GM12878 (cell line): ENCODE results near the gene OR2J1. TPM values are rescaled to one million over a fixed set of nuclear protein-coding genes. Genes with fewer than 3 reads are reported as not detected.

ENCODE experiments used
- ATAC-seq: fragments of 200-7000 bp; cut with Tn5 transposase; 3 replicates; pipeline ENCODE4 v1.9.1; 2020; ENCODE audit warnings: mild to moderate bottlenecking, moderate library complexity
- BruUV-seq: library from RNA; stranded (reverse); fragments of 400-500 nt; replicated peaks from 2 replicates; lab custom pipeline; 2021; lab: Mats Ljungman, UMichigan
- CTCF ChIA-PET: fragments of 300-600 bp; sonication (Branson Sonifier 250); formaldehyde crosslinking; extraction: SDS; loops from one replicate; lab custom pipeline; 2021; ENCODE audit warnings: inconsistent platforms; lab: Yijun Ruan, JAX
- POLR2A ChIA-PET: fragments of 350-600 bp; formaldehyde crosslinking; extraction: SDS; loops from one replicate; lab custom pipeline; 2021; ENCODE audit warnings: inconsistent platforms; lab: Charles Lee
- RAD21 ChIA-PET: fragments of 300-600 bp; sonication (Branson Sonifier 250); formaldehyde crosslinking; loops from one replicate; lab custom pipeline; 2023; ENCODE audit warnings: antibody characterized with exemption; ENCODE audit not compliant: unreplicated experiment; lab: Charles Lee
- SMC1A ChIA-PET: fragments of 300-600 bp; sonication (Branson Sonifier 250); formaldehyde crosslinking; loops from one replicate; lab custom pipeline; 2023; ENCODE audit not compliant: unreplicated experiment, uncharacterized antibody; lab: Charles Lee
- DNase-seq: peaks from one replicate; pipeline ENCODE4 v3.0.0-alpha.2; 2011; ENCODE audit warnings: low read depth, low spot score
- FAIRE-seq: peaks from 3 replicates; lab custom pipeline; 2011; peaks lifted over from hg19 to GRCh38; lab: Jason Lieb, UNC
- H2AFZ ChIP-seq: 2 replicates; pipeline ENCODE4 v1.6.0; 2011; ENCODE audit warnings: low read depth, low read length, control low read depth; ENCODE audit not compliant: control insufficient read depth
- H3K27ac ChIP-seq: 2 replicates; pipeline ENCODE4 v1.5.1; 2011; ENCODE audit warnings: control low read depth; ENCODE audit not compliant: control insufficient read depth, insufficient read depth
- H3K27me3 ChIP-seq, 2 experiments: replicated peaks in 1 of 2; 2 replicates each; pipeline versions ENCODE4 v1.6.0 to v1.6.1; 2011; ENCODE audit warnings: low read length in 1 of 2; ENCODE audit not compliant: control insufficient read depth in 2 of 2, insufficient read depth in 2 of 2
- H3K36me3 ChIP-seq, 2 experiments: 2 replicates each; pipeline ENCODE4 v1.5.1; 2011; ENCODE audit warnings: low read length in 1 of 2; ENCODE audit not compliant: control insufficient read depth in 2 of 2, insufficient read depth in 2 of 2
- H3K4me1 ChIP-seq: 2 replicates; pipeline ENCODE4 v1.6.1; 2011; ENCODE audit warnings: mild to moderate bottlenecking, low read length, moderate library complexity, mixed read lengths; ENCODE audit not compliant: control insufficient read depth, insufficient read depth
- H3K4me2 ChIP-seq: 2 replicates; pipeline ENCODE4 v1.6.0; 2011; ENCODE audit warnings: control low read depth; ENCODE audit not compliant: control insufficient read depth, insufficient read depth
- H3K4me3 ChIP-seq: fragments of 200-600 bp; sonication (generic); 2 replicates; pipeline ENCODE4 v1.5.1; 2016
- H3K79me2 ChIP-seq: 2 replicates; pipeline ENCODE4 v1.6.0; 2011; ENCODE audit warnings: low read length; ENCODE audit not compliant: control insufficient read depth, insufficient read depth
- H3K9ac ChIP-seq: 2 replicates; pipeline ENCODE4 v1.8.0; 2011; ENCODE audit warnings: low read length, control low read depth, mixed read lengths; ENCODE audit not compliant: control insufficient read depth, insufficient read depth
- H3K9me3 ChIP-seq: replicated peaks from 3 replicates; pipeline ENCODE4 v1.5.1; 2011; ENCODE audit warnings: mild to moderate bottlenecking, low read length; ENCODE audit not compliant: control insufficient read depth, insufficient read depth
- H4K20me1 ChIP-seq: 2 replicates; pipeline ENCODE4 v1.6.0; 2011; ENCODE audit not compliant: control insufficient read depth, insufficient read depth
- CBFB ChIP-seq: IDR thresholded peaks from 2 replicates; pipeline ENCODE4 v1.6.1; 2016; ENCODE audit warnings: antibody characterized with exemption, low read depth
- FOXK2 ChIP-seq: fragments of 450-650 bp; IDR thresholded peaks from 2 replicates; pipeline ENCODE4 v1.6.1; 2017; ENCODE audit warnings: mild to moderate bottlenecking, moderate library complexity
- IRF4 ChIP-seq: IDR thresholded peaks from 2 replicates; pipeline ENCODE4 v1.6.1; 2011; ENCODE audit warnings: low read depth, low read length
- MTA3 ChIP-seq: IDR thresholded peaks from 2 replicates; pipeline ENCODE4 v1.6.1; 2012; ENCODE audit warnings: low read length, inconsistent platforms, borderline replicate concordance
- RBBP5 ChIP-seq: fragments of 200-600 bp; sonication (generic); conservative IDR thresholded peaks from 2 replicates; pipeline ENCODE4 v1.6.1; 2016
- YBX1 ChIP-seq: fragments of 450-650 bp; IDR thresholded peaks from 2 replicates; pipeline ENCODE4 v1.6.1; 2016; ENCODE audit warnings: antibody characterized with exemption
- ZBTB40 ChIP-seq: fragments of 450-650 bp; IDR thresholded peaks from 2 replicates; pipeline ENCODE4 v1.6.1; 2016; ENCODE audit warnings: mild to moderate bottlenecking, moderate library complexity, borderline replicate concordance
- WGBS: methylation state at CpG from one replicate; pipeline ENCODE4 v1.1.6; 2016; ENCODE audit warnings: low lambda C conversion rate; ENCODE audit not compliant: insufficient replicate concordance, insufficient coverage; ENCODE audit errors: missing lambda C conversion rate; 5-methylcytosine and 5-hydroxymethylcytosine counted together
- in situ Hi-C: fragments of 300-500 bp; cut with MboI; formaldehyde crosslinking; loops from 9 replicates; pipeline ENCODE4 v1.14.3; 2018; ENCODE audit warnings: mixed read lengths
- intact Hi-C: fragments of 100-400 bp; cut with micrococcal nuclease; formaldehyde crosslinking; loops from one replicate; pipeline ENCODE4 v1.14.2; 2022; ENCODE audit not compliant: unreplicated experiment
- polyA plus RNA-seq, 11 experiments: library from polyadenylated mRNA; depleted of rRNA in 4 of 11; unstranded in 6 of 11; stranded (reverse) in 5 of 11; fragments of >200 nt; fragmentation: Nextera tagmentation in 4 of 11; fragmentation: Illumina TruSeq in 1 of 11; extraction: Ambion mirVana in 4 of 11; extraction: Trizol in 1 of 11; gene quantifications; 1 replicate in 1 of 11; 2 replicates in 10 of 11; pipeline versions ENCODE4 v1.2.1 to v1.2.3, GENCODE V29; 2011 to 2016; ENCODE audit warnings: inconsistent platforms in 2 of 11, missing spikeins in 2 of 11, low read depth in 1 of 11
- total RNA-seq, 4 experiments: library from RNA; depleted of rRNA in 3 of 4; stranded (reverse); fragments of >200 nt in 3 of 4; fragmentation: Illumina TruSeq in 1 of 4; extraction: Trizol in 1 of 4; gene quantifications; 2 replicates each; pipeline versions ENCODE4 v1.2.1 to v1.2.3, GENCODE V29; 2013 to 2021
- TF ChIP-seq, protein P1 (sequence below): fragments of 450-650 bp; IDR thresholded peaks from 2 replicates; pipeline ENCODE4 v1.6.1; 2017; ENCODE audit warnings: mild to moderate bottlenecking, low read depth, inconsistent platforms; ENCODE audit not compliant: poor library complexity, severe bottlenecking
- TF ChIP-seq, protein P2 (sequence below): fragments of 450-650 bp; formaldehyde crosslinking; IDR thresholded peaks from 2 replicates; pipeline ENCODE4 v1.4.0; 2020; ENCODE audit warnings: mild to moderate bottlenecking, moderate library complexity
- TF ChIP-seq, protein P3 (sequence below): fragments of 450-650 bp; IDR thresholded peaks from 2 replicates; pipeline ENCODE4 v1.6.1; 2016; ENCODE audit warnings: mild to moderate bottlenecking

The OR2J1 gene
- total and polyA plus RNA-seq, 10 of the 15 experiments (the other 5 are each of a cell fraction or from before 2014, with no cell fraction given), result not detected

- TF ChIP-seq ZBTB40, result no peak
- no peak for TF ChIP-seq CBFB
- no peak for TF ChIP-seq IRF4
- TF ChIP-seq FOXK2, result no peak
Measured at GRCh38 chr6:29130644-29131043, 31.4 kb downstream of the OR2J1 start (continued).

GRCh38 chr6:29131691-29132090 lies 32.4 kb downstream of the OR2J1 start:
- 0% methylated on average over 2 of the region's 2 CpGs for whole genome bisulfite sequencing
- H3K9ac ChIP-seq, result no peak overlapping the region
- in situ Hi-C loops (no loop called here), intact Hi-C loops (no loop called here)
- H3K4me1 ChIP-seq, result no peaks in the 10 kb centered on the region
- SMC1A ChIA-PET, result no interaction called here
- H3K27me3 ChIP-seq, result peaks cover 0 to 3% of the 10 kb centered on the region in 2 experiments; a peak in 1 of 4 replicates
- no TSS peak for BruUV-seq
- POLR2A ChIA-PET, result no interaction called here
- no peak for ATAC-seq
- H3K27ac ChIP-seq, result no peak overlapping the region
- RAD21 ChIA-PET, result interaction anchor here (0.6 kb wide), 1 partner anchor 64 kb away, joined by 3 read pairs; no protein-coding TSS in a partner anchor
- no peak overlapping the region for H2AFZ ChIP-seq
- H3K4me3 ChIP-seq, result no peak overlapping the region
- no peaks in the 10 kb centered on the region for H3K79me2 ChIP-seq
- no peaks in the 10 kb centered on the region for H4K20me1 ChIP-seq
- H3K4me2 ChIP-seq, result no peak overlapping the region
- FAIRE-seq, result no peak
- H3K36me3 ChIP-seq, result no peaks in the 10 kb centered on the region
- no peak for DNase-seq
- CTCF ChIA-PET, result no interaction called here
- no peaks in the 10 kb centered on the region for H3K9me3 ChIP-seq
- TF ChIP-seq, protein P1, sequence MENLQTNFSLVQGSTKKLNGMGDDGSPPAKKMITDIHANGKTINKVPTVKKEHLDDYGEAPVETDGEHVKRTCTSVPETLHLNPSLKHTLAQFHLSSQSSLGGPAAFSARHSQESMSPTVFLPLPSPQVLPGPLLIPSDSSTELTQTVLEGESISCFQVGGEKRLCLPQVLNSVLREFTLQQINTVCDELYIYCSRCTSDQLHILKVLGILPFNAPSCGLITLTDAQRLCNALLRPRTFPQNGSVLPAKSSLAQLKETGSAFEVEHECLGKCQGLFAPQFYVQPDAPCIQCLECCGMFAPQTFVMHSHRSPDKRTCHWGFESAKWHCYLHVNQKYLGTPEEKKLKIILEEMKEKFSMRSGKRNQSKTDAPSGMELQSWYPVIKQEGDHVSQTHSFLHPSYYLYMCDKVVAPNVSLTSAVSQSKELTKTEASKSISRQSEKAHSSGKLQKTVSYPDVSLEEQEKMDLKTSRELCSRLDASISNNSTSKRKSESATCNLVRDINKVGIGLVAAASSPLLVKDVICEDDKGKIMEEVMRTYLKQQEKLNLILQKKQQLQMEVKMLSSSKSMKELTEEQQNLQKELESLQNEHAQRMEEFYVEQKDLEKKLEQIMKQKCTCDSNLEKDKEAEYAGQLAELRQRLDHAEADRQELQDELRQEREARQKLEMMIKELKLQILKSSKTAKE, result no peak
- TF ChIP-seq RBBP5 (no peak), YBX1 (no peak), MTA3 (no peak)
- TF ChIP-seq, protein P2, sequence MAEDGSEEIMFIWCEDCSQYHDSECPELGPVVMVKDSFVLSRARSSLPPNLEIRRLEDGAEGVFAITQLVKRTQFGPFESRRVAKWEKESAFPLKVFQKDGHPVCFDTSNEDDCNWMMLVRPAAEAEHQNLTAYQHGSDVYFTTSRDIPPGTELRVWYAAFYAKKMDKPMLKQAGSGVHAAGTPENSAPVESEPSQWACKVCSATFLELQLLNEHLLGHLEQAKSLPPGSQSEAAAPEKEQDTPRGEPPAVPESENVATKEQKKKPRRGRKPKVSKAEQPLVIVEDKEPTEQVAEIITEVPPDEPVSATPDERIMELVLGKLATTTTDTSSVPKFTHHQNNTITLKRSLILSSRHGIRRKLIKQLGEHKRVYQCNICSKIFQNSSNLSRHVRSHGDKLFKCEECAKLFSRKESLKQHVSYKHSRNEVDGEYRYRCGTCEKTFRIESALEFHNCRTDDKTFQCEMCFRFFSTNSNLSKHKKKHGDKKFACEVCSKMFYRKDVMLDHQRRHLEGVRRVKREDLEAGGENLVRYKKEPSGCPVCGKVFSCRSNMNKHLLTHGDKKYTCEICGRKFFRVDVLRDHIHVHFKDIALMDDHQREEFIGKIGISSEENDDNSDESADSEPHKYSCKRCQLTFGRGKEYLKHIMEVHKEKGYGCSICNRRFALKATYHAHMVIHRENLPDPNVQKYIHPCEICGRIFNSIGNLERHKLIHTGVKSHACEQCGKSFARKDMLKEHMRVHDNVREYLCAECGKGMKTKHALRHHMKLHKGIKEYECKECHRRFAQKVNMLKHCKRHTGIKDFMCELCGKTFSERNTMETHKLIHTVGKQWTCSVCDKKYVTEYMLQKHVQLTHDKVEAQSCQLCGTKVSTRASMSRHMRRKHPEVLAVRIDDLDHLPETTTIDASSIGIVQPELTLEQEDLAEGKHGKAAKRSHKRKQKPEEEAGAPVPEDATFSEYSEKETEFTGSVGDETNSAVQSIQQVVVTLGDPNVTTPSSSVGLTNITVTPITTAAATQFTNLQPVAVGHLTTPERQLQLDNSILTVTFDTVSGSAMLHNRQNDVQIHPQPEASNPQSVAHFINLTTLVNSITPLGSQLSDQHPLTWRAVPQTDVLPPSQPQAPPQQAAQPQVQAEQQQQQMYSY (CRISPR knock-in tag), result no peak
- TF ChIP-seq, protein P3, sequence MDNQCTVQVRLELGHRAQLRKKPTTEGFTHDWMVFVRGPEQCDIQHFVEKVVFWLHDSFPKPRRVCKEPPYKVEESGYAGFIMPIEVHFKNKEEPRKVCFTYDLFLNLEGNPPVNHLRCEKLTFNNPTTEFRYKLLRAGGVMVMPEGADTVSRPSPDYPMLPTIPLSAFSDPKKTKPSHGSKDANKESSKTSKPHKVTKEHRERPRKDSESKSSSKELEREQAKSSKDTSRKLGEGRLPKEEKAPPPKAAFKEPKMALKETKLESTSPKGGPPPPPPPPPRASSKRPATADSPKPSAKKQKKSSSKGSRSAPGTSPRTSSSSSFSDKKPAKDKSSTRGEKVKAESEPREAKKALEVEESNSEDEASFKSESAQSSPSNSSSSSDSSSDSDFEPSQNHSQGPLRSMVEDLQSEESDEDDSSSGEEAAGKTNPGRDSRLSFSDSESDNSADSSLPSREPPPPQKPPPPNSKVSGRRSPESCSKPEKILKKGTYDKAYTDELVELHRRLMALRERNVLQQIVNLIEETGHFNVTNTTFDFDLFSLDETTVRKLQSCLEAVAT, result no peak
